Stimulated activated naive CD8-positive, alpha-beta T cell treated with anti-CD3 and anti-CD28 coated beads, Interleukin-15, Interleukin-2, amounts not matched to agents 100 U/mL and 50 U/mL, for 24 hours (primary cell): ENCODE data around the gene PKNOX2.

Source experiments
- ATAC-seq: fragments of 150-1000 bp; cut with Tn5 transposase; one replicate; pipeline ENCODE4 v1.10.0; 2021
- DNase-seq: peaks from one replicate; pipeline ENCODE4 v3.0.0; 2021

Gene PKNOX2

GRCh38 chr11:125446279-125446678, 281.7 kb downstream of the PKNOX2 start:
- no peak for ATAC-seq
- no peak for DNase-seq

- DNase-seq (no peak), ATAC-seq (no peak)
These were observed 283.2 kb downstream of the PKNOX2 start for GRCh38 chr11:125447721-125448120.

DNA sequence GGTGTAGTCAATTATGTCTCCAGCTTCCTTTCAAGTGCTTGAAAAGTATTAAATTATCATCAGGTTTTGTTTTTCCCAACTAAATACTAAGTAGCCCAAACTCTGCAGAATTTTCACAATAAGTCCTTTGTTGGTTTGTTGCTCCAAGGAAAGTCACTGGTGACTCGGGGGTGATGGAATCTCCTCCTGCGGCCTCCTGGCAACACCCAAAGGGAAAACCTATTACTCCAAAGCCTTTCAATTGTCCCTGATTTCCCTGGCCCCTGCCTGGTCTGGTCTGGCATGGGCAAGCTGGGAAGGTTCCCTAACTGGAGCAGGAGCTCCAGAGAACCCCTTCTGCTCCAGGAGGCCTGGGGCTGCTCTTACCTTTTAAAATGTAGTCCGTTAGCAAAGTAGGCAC, 283.6 kb downstream of the PKNOX2 start:
- DNase-seq = no peak
- no peak for ATAC-seq

GRCh38 chr11:125449565-125449964, 285.0 kb downstream of the PKNOX2 start:
- ATAC-seq = no peak
- no peak for DNase-seq

GRCh38 chr11:125451400-125452124, 287.0 kb downstream of the PKNOX2 start:
- ATAC-seq (peak; percentile 36), DNase-seq (peak; percentile 23)

DNA sequence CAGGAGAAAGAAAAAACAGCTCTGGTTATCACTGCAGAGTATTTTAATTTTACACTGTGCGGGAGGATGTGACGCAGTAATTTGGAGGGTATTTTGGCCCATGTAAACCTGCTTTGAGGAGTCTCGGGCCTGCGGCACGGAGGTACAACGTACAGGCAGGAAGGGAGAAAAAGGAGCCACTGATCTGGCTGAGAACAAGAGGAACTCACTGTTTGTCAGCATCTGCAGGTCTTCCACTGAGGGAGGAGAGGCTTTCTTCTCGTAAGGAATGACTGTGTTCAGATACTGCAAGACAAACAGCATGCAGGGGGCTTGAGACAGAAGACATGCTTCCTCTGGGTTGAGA, 287.5 kb downstream of the PKNOX2 start:
- ATAC-seq (no peak), DNase-seq (no peak)

GRCh38 chr11:125454047-125454446, 289.5 kb downstream of the PKNOX2 start:
- DNase-seq = no peak
- no peak for ATAC-seq

- no peak for ATAC-seq
- DNase-seq = no peak
These were observed 291.3 kb downstream of the PKNOX2 start for GRCh38 chr11:125455851-125456250.

GRCh38 chr11:125457814-125458343, 293.3 kb downstream of the PKNOX2 start:
- no peak for ATAC-seq
- DNase-seq = no peak

- no peak for DNase-seq
- ATAC-seq = no peak
These were observed 295.7 kb downstream of the PKNOX2 start for GRCh38 chr11:125460275-125460674.

DNA sequence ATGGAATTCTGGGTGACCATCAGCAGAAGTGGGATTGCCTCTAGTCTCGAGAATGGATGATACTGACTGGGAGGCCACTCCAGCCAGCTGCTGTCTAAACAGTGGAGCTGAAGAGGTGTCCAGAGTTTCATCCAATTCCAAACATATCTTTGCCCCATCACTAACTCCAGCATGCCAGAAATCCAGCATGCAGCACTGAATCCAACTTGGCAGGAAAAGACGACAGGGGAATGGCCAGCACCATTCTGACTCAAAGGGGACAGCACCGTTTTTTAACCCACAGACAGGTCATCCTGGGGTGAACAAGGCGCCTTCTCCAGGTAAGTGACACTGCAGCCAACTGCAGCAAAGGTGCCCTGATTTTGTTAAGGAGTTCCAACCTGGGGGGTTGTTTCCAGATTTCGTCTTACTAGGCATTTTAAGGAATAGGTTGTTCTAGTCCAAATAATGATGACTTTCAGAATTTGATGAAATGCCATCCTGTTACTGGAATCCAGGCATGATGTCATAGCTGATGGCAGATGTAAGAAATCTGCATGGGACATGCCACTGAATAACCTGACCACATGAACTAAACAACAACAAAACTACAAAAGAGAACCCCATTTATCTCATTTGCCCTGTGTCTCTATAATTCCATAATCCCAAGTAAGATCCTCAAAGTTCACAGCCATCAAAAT, 299.2 kb downstream of the PKNOX2 start:
- no peak for ATAC-seq
- DNase-seq = no peak

GRCh38 chr11:125464270-125464662, 299.7 kb downstream of the PKNOX2 start:
- DNase-seq = no peak

DNA sequence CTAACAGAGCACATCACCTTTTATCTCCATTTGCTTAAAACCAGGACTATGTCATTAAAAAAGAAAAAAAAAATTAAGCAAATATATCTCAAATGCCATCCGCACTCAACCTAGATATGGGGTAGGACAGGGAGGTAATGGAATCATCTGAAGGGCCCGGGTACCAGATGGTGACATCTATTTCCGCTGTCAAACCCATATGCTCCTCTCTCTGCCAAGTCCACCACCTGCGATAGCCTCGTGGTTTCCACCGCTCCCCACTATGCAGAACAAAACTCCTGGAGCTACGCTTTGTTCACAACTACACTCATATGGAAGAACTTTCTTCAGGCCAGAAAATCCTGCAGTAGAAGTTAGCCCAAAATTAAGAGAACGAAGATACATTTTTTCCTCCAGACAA, 300.1 kb downstream of the PKNOX2 start:
- no peak for DNase-seq
- ATAC-seq = no peak

More at GRCh38 chr11:125464270-125464662, 299.7 kb downstream of the PKNOX2 start:
- ATAC-seq = no peak

GRCh38 chr11:125465255-125465654, 300.7 kb downstream of the PKNOX2 start:
- no peak for ATAC-seq
- DNase-seq = no peak

- no peak for DNase-seq
- ATAC-seq = no peak
These were observed 301.1 kb downstream of the PKNOX2 start for GRCh38 chr11:125465701-125466100.

- DNase-seq = no peak
- ATAC-seq = no peak
These were observed 303.5 kb downstream of the PKNOX2 start for GRCh38 chr11:125468025-125468424.

- DNase-seq (no peak), ATAC-seq (no peak)
These were observed 304.3 kb downstream of the PKNOX2 start for GRCh38 chr11:125468852-125469251.

DNA sequence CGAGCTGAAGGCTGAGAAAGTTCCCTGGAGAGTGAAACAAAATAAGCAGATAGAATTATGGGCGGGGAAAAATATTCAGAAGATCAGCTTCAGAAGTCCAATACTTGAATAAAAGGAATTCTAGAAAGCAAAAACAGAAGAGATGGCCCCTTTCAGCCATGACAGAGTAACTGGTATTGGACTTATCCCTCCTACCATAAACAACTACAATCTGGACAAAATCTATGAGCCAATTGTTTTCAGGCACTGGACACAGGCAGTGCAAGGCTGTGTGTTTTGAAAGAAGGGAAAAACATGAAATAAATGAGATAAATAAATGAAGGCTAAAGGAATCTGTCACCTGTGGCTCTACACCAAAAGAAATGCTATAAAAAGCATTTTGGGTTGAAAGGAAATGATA, 305.8 kb downstream of the PKNOX2 start:
- ATAC-seq (no peak), DNase-seq (no peak)

DNA sequence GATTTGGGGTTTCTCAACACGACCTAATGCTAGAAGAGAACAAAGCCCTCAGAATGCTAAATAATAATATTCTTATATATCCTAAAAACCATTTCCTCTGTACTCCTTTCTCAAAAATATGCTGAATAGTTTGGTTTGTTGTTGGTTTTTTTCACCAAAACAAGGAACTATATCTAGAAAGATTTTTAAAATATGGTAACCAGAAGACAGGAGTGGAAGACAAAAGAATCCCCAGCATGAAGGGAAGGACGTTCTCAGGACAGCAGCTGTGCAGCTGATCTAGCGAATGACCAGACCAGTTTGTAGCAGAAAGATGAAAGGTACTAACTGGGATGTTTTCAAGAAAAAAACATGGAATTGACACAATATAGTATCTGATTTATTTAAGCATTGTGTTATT, 312.2 kb downstream of the PKNOX2 start:
- DNase-seq = no peak
- no peak for ATAC-seq

GRCh38 chr11:125479137-125479536, 314.6 kb downstream of the PKNOX2 start:
- DNase-seq (no peak), ATAC-seq (no peak)

DNA sequence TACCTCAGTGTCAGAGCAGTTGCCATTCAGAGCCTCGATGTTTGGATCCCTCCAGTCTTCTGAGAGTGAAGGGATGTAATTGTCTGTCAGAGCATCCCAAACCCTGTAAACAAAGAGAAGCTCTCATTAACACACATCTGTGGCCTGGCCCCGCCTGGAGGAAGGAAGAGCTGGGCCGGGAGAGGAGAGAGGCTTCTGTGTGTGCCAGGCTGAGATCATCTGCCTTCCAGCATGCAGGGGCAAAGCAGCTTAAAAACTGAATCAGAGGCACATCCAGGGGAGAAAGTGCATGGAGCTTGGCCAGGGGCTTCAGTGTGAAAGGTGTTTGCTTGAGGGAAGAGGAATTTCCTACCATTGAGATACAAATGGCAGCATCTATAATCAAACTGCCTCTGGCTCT, 317.0 kb downstream of the PKNOX2 start:
- no peak for ATAC-seq

More for the DNA sequence above, 317.0 kb downstream of the PKNOX2 start:
- no peak for DNase-seq
